Measurements from ENCODE around the gene ELP1.

The ELP1 gene

DNA sequence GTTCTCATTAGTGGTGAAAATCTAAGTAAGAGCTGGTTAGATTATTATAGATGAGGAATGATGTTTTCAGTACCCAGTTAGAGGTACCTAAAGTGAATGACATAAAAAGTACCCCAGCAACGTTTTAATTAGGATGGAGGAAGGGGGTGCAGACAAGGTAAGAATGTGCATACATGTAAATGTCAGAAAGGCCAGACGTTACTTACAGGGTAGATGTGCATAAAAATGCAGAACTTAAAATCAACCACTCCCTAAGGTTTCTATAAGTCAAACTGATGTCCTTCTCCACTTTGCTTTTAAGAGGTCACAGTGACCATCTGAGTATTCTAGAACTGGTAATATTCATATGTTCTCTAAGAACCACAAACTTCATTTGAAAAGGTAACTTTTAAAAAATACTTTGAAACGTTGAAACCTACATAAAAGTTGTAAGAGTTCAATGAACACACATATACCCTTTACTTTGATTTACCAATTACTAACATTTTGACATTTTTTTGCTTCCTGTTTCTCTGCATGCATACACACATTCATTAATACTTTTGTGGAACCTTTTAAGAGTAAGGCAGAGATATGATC, 53.1 kb downstream of the ELP1 start:
- no peak for DNase-seq

GRCh38 chr9:108877524-108877923, 56.4 kb downstream of the ELP1 start:
- no peak for DNase-seq

DNA sequence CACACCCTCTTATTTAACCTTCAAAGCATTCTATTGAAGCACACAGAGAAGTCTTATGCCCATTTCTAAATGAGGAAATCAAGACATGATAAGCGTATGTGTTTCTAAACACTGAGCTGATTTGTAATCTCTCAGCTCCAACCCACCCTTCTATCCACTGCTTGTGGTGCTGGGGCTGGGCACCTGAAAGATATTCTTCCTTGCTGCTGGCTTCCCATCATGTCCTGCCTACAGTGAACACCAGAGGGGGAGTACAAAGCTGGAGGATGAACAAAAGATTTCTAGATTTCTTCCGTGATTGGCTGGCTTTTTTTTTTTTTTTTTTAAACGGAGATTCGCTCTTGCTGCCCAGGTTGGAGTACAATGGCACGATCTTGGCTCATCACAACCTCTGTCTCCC, 57.5 kb downstream of the ELP1 start:
- DNase-seq: no peak

DNA sequence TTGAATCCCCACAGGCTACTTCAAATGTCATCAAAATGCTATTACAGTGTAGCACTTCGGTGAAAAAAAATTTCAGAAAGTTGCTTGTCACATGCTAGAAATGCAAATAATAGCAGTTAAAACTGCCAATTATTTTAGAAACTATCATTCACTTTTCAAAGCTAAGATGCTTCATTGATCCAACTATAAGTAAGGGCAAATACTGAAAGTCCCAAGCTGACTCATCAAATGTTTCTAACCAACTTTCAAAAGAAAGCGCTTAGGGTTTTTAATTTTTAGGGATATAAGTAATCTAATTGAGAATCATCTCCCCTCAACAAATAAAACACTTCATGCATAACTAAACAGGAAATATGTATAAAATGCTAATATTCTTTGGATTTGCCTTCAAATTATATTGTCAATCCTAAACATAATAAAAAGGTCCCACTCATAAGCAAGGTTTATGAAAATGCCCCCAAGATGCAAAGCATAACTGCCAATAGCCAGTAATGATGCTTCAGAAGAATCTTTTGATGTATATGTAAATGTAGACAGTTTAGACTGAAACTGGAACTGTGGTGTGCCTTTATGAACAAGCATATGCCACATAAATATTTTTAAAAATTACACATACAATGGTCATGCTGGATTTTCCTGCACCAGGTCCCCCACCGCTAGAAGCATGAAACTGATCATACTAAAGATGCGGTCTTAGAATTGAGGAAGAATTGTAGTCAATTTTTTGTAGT, 59.7 kb downstream of the ELP1 start:
- DNase-seq: no peak

DNA sequence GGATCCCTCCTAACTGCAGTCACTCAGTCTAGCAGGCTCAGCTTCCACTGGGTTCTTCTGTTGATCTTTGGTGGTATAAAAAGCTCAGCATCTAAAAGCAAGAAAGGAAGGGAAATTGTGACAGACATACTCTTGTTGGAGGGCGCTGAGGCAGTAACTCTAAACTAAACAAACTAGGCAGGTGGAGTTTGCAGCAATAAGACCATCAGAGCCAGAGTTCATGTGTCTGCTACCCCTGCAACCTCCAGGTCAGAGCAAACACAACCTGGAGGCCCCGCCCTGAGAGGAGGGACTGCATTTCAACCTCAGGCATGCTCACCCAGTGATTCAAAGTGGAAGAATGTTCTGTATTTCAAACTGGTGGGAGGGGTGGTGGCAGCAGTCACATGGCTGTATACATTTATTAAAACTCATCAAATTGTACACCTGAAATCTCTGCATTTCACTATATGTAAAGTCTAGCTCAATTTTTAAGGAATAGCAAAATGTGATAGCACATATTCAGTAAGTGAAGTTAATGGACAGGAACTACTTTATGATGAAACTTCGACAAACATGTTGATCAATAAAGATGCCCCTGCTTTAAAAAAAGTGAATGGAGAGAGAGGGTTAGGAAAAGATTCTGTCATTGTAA, 64.7 kb downstream of the ELP1 start:
- DNase-seq: peak; percentile 44

GRCh38 chr9:108867829-108868228, 66.1 kb downstream of the ELP1 start:
- no peak for DNase-seq

GRCh38 chr9:108867116-108867515, 66.8 kb downstream of the ELP1 start:
- no peak for DNase-seq

DNA sequence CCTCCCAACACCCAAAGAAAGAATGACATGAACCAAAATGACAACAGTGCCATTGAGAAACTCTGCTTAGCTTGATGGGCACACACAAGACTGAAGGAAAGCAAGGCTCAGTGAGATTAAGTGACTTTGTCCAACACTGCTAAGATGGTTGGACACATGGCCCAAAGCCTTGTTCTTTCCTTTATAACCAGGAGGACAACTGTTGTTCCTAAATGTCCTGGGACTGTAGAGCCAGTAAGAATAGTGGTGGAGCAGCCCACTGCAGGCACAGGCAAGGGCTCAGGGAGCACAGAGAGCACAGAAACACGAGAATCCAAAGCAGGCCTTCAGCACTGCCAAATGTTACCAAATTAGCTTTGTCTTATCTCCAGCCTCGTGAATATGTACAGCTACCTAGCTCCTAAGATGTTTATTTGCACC, 67.9 kb downstream of the ELP1 start:
- no peak for DNase-seq

GRCh38 chr9:108865037-108865436, 68.9 kb downstream of the ELP1 start:
- DNase-seq: no peak

DNA sequence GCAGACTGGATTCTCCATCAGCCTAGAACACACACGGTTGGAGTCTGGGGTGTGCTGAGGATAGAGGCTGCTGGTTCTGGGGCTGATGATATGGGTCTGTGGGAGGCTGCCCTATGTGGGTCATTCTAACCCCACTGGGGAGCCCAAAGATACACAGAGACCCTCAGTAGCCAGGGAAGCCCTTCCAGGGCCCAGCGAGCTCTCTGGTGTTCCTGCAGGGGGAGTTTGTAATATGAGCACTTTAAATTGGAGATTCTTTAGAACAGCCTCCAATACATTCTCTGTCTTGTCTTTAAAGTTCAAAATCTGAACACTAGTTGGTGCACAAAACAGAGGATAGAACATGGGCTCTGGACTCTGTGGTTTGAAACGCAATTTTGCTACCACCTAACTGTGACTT, 69.5 kb downstream of the ELP1 start:
- DNase-seq: no peak

GRCh38 chr9:108863891-108864290, 70.0 kb downstream of the ELP1 start:
- no peak for DNase-seq

- no peak for DNase-seq
These were observed 71.9 kb downstream of the ELP1 start, which contains the start of gene ACTL7A for GRCh38 chr9:108861997-108862396. Gene ACTL7A (plus strand): TSS chr9:108862266. CDS start chr9:108862323, 57 bp downstream.

DNA sequence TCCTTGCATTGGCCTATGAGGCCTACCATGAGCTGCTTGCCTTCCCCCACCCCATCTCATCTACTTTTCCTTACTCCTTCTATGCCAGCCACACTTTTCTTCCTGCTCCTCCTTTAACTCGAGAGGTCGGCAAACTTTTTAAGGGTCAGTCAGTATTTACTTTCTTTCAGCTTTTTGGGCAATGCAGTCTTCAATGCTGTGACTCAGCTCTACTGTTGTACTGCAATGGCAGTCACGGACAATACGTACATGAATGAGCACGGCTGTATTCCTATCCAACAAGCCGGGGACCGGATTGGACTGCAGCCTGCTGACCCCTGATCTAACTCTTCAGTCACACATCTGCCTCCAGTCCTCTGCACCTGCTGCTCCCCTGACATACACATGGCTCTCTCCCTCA, 72.5 kb downstream of the ELP1 start:
- DNase-seq: no peak

GRCh38 chr9:108860764-108861163, 73.2 kb downstream of the ELP1 start:
- no peak for DNase-seq

DNA sequence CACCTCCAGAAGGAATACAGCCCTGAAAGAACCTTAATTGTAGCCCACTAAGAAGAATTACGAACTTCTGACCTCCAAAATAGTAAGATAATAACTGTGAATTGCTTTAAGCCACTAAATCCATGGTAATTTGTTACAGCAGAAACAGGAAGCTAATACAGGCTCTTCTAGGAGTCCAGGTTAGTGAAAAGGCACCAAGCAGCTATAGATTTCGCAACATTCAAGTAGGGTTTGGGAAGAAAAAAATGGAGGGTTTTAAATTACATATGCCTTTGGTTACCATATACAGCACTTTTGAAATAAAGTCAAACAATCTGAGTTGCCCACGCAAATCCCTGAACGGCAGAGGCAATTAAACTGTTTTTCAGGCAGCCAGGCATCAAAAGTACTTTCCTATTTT, 73.6 kb downstream of the ELP1 start:
- no peak for DNase-seq

- no peak for DNase-seq
These were observed 74.3 kb downstream of the ELP1 start for GRCh38 chr9:108859459-108860114.

DNA sequence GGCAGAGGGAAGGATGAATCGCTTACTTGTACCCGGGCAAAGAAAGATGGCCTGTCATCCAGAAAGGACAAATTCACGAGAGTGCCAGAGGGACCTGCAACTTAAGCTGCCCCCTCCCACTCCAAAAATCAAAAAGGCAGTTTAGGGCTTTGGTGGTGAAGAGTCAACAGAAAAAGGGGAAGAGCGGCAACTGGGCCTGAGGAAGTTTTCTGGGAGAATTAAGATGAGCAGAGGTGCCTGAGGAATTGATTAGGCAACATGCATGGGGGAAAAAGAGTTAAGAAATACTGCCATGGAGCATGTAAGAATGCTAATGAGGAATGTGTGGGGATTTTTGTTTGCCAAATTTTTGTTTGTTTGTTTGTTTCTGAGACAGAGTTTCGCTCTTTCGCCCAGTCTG, 76.4 kb downstream of the ELP1 start:
- DNase-seq: no peak

- DNase-seq: no peak
These were observed 78.0 kb downstream of the ELP1 start, which contains the start of gene ACTL7B for GRCh38 chr9:108855888-108856287. Gene ACTL7B (minus strand): TSS chr9:108855986. CDS start chr9:108855930, 56 bp downstream.

DNA sequence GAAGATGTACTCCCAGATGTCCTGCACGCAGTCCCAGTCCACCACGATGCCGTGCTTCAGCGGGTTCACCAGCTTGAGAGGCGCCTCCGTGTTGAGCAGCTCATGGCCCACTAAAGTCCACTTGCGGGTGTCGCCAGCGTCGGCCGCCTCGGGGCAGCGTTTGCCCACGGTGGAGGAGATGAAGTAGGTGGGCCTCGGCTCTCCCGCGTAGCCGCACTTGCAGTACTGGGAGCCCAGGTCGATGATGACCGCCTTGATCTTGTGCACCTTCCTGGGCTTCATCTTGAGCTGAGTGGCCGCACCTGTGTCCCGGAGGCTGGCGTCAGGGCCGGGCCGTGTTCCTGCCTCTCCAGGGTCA, 78.4 kb downstream of the ELP1 start:
- DNase-seq: no peak

- DNase-seq: no peak
These were observed 79.0 kb downstream of the ELP1 start for GRCh38 chr9:108854641-108855528.

GRCh38 chr9:108854094-108854493, 79.8 kb downstream of the ELP1 start:
- no peak for DNase-seq

- DNase-seq: no peak
These were observed 81.8 kb downstream of the ELP1 start for GRCh38 chr9:108852079-108852478.

Data from fibroblast of skin of back (primary cell).